BLaER1 (cell line): ENCODE results near the gene EWSR1.

Source experiments
- H3K27ac ChIP-seq: shearing (Covaris generic); formaldehyde crosslinking; 2 replicates; pipeline ENCODE4 v1.8.1; 2022
- H3K27me3 ChIP-seq: shearing (Covaris generic); formaldehyde crosslinking; 2 replicates; pipeline ENCODE4 v1.8.1; 2022
- H3K36me3 ChIP-seq: shearing (Covaris generic); formaldehyde crosslinking; 2 replicates; pipeline ENCODE4 v1.8.1; 2022
- H3K4me1 ChIP-seq: shearing (Covaris generic); formaldehyde crosslinking; 2 replicates; pipeline ENCODE4 v1.8.1; 2022
- H3K4me2 ChIP-seq: shearing (Covaris generic); formaldehyde crosslinking; 2 replicates; pipeline ENCODE4 v1.8.1; 2022
- H3K4me3 ChIP-seq: shearing (Covaris generic); formaldehyde crosslinking; 2 replicates; pipeline ENCODE4 v1.8.1; 2022
- H3K9ac ChIP-seq: shearing (Covaris generic); formaldehyde crosslinking; 2 replicates; pipeline ENCODE4 v1.8.1; 2022
- H3K9me3 ChIP-seq: shearing (Covaris generic); formaldehyde crosslinking; 2 replicates; pipeline ENCODE4 v1.8.1; 2022
- H4K20me1 ChIP-seq: shearing (Covaris generic); formaldehyde crosslinking; 2 replicates; pipeline ENCODE4 v1.8.1; 2022
- Cebpa-rat ChIP-seq: shearing (Covaris generic); IDR thresholded peaks from 2 replicates; pipeline ENCODE4 v1.8.1; 2022

EWSR1 gene

GRCh38 chr22:29290061-29290460, 22.0 kb downstream of the EWSR1 start:
- Histone ChIP-seq H3K27ac (no peak overlapping the region), H3K4me2 (no peak overlapping the region), H3K36me3 (peaks cover 98% of the 10 kb centered on the region), H3K27me3 (no peaks in the 10 kb centered on the region), H3K9ac (no peak overlapping the region), H3K4me3 (no peak overlapping the region), H4K20me1 (peaks cover 100% of the 10 kb centered on the region), H3K4me1 (no peaks in the 10 kb centered on the region), H3K9me3 (no peaks in the 10 kb centered on the region)
- no peak for TF ChIP-seq Cebpa-rat

- no peak for TF ChIP-seq Cebpa-rat
- H3K36me3 ChIP-seq = peaks cover 98% of the 10 kb centered on the region
- no peak overlapping the region for H3K9ac ChIP-seq
- no peak overlapping the region for H3K4me2 ChIP-seq
- H3K4me3 ChIP-seq = no peak overlapping the region
- no peaks in the 10 kb centered on the region for H3K4me1 ChIP-seq
- H3K27ac ChIP-seq = no peak overlapping the region
- H3K9me3 ChIP-seq = no peaks in the 10 kb centered on the region
- H3K27me3 ChIP-seq = no peaks in the 10 kb centered on the region
- H4K20me1 ChIP-seq = peaks cover 100% of the 10 kb centered on the region
Measured at GRCh38 chr22:29291215-29291614, 23.1 kb downstream of the EWSR1 start.

- peaks cover 100% of the 10 kb centered on the region for H4K20me1 ChIP-seq
Measured at GRCh38 chr22:29292379-29292778, 24.3 kb downstream of the EWSR1 start.

GRCh38 chr22:29298641-29299040, 30.6 kb downstream of the EWSR1 start:
- H4K20me1 ChIP-seq = peaks cover 98% of the 10 kb centered on the region
- H3K4me3 ChIP-seq = no peak overlapping the region
- H3K27ac ChIP-seq = no peak overlapping the region
- H3K9ac ChIP-seq = no peak overlapping the region
- no peak for TF ChIP-seq Cebpa-rat
- H3K4me1 ChIP-seq = peaks cover 20% of the 10 kb centered on the region
- no peaks in the 10 kb centered on the region for H3K27me3 ChIP-seq
- no peaks in the 10 kb centered on the region for H3K9me3 ChIP-seq
- H3K4me2 ChIP-seq = no peak overlapping the region
- H3K36me3 ChIP-seq = peaks cover 82% of the 10 kb centered on the region

More at GRCh38 chr22:29292379-29292778, 24.3 kb downstream of the EWSR1 start:
- Histone ChIP-seq H3K4me2 (no peak overlapping the region), H3K36me3 (peaks cover 98% of the 10 kb centered on the region), H3K9ac (no peak overlapping the region), H3K27ac (no peak overlapping the region), H3K4me1 (no peaks in the 10 kb centered on the region), H3K4me3 (no peak overlapping the region), H3K27me3 (no peaks in the 10 kb centered on the region), H3K9me3 (no peaks in the 10 kb centered on the region)
- no peak for TF ChIP-seq Cebpa-rat

GRCh38 chr22:29299136-29299900, 31.2 kb downstream of the EWSR1 start:
- H3K9me3 ChIP-seq = no peaks in the 10 kb centered on the region
- no peak overlapping the region for H3K9ac ChIP-seq
- peaks cover 27% of the 10 kb centered on the region for H3K4me1 ChIP-seq
- no peak overlapping the region for H3K4me3 ChIP-seq
- H4K20me1 ChIP-seq = peaks cover 92% of the 10 kb centered on the region
- H3K36me3 ChIP-seq = peaks cover 75% of the 10 kb centered on the region
- no peak overlapping the region for H3K4me2 ChIP-seq
- no peak overlapping the region for H3K27ac ChIP-seq
- TF ChIP-seq Cebpa-rat = no peak
- H3K27me3 ChIP-seq = no peaks in the 10 kb centered on the region

GRCh38 chr22:29300467-29300806, 32.4 kb downstream of the EWSR1 start:
- Histone ChIP-seq H3K4me1 (peaks cover 38% of the 10 kb centered on the region), H4K20me1 (peaks cover 80% of the 10 kb centered on the region), H3K27me3 (peaks cover 1% of the 10 kb centered on the region; the same call in 1 of the 2 replicates), H3K4me3 (no peak overlapping the region), H3K36me3 (peaks cover 64% of the 10 kb centered on the region), H3K9ac (no peak overlapping the region), H3K9me3 (no peaks in the 10 kb centered on the region), H3K4me2 (no peak overlapping the region), H3K27ac (no peak overlapping the region)
- no peak for TF ChIP-seq Cebpa-rat

- H3K9me3 ChIP-seq = no peaks in the 10 kb centered on the region
- H3K36me3 ChIP-seq = peaks cover 59% of the 10 kb centered on the region
Measured at GRCh38 chr22:29300807-29301601, 32.9 kb downstream of the EWSR1 start.

GRCh38 chr22:29301716-29302401, 33.8 kb downstream of the EWSR1 start:
- Histone ChIP-seq H3K27ac (no peak overlapping the region), H3K4me1 (peaks cover 50% of the 10 kb centered on the region), H3K36me3 (peaks cover 50% of the 10 kb centered on the region), H3K4me2 (peak overlapping the region; percentile 100; the same call in 1 of the 2 replicates), H4K20me1 (peaks cover 66% of the 10 kb centered on the region), H3K9me3 (no peaks in the 10 kb centered on the region), H3K9ac (no peak overlapping the region), H3K27me3 (peaks cover 13% of the 10 kb centered on the region), H3K4me3 (no peak overlapping the region)
- no peak for TF ChIP-seq Cebpa-rat

More at GRCh38 chr22:29300807-29301601, 32.9 kb downstream of the EWSR1 start:
- TF ChIP-seq Cebpa-rat = no peak
- Histone ChIP-seq H3K27ac (no peak overlapping the region), H3K27me3 (peaks cover 5% of the 10 kb centered on the region; the same call in 1 of the 2 replicates), H3K4me3 (no peak overlapping the region), H4K20me1 (peaks cover 75% of the 10 kb centered on the region), H3K4me2 (no peak overlapping the region), H3K9ac (no peak overlapping the region), H3K4me1 (peaks cover 44% of the 10 kb centered on the region)

GRCh38 chr22:29302402-29302680, 34.3 kb downstream of the EWSR1 start:
- peaks cover 45% of the 10 kb centered on the region for H3K36me3 ChIP-seq
- H3K9ac ChIP-seq = no peak overlapping the region
- H4K20me1 ChIP-seq = peaks cover 63% of the 10 kb centered on the region
- TF ChIP-seq Cebpa-rat = no peak
- no peak overlapping the region for H3K4me3 ChIP-seq
- H3K9me3 ChIP-seq = no peaks in the 10 kb centered on the region
- peaks cover 50% of the 10 kb centered on the region for H3K4me1 ChIP-seq
- H3K4me2 ChIP-seq = peak overlapping the region; percentile 100
- H3K27ac ChIP-seq = no peak overlapping the region
- peaks cover 18% of the 10 kb centered on the region for H3K27me3 ChIP-seq
